Measurements from ENCODE around the gene AP2B1. TPM values are rescaled to one million over a fixed set of nuclear protein-coding genes. Genes with fewer than 3 reads are reported as not detected.

The AP2B1 gene
- total and polyA plus RNA-seq, 7 donors: 43.2 to 86.4 (median 53.1) TPM

GRCh38 chr17:35726127-35726952 is 139.2 kb downstream of the AP2B1 start:
- Histone ChIP-seq H3K27me3 (no peaks in the 10 kb centered on the region), H3K4me3 (no peak overlapping the region), H3K9me3 (no peaks in the 10 kb centered on the region), H3K36me3 (peaks cover 0 to 41% (median 16%) of the 10 kb centered on the region in 4 donors), H3K27ac (peak overlapping the region; percentile 15 to 71 (median 40)), H3K4me1 (peaks cover 0 to 32% (median 26%) of the 10 kb centered on the region in 4 donors)
- no peak for DNase-seq
- intact Hi-C loops (cut with DNase I): no loop called here
- WGBS, 2 donors: 32 to 55% methylated on average over 6 of the region's 6 CpGs
- no peak for TF ChIP-seq CTCF (IDR thresholded peaks at IDR 0.05)
- no peak for TF ChIP-seq POLR2A (IDR thresholded peaks at IDR 0.05)
- TF ChIP-seq POLR2AphosphoS5 (IDR thresholded peaks at IDR 0.05): no peak
- no peak for TF ChIP-seq EP300 (IDR thresholded peaks at IDR 0.05)

GRCh38 chr17:35726953-35727460 is 139.9 kb downstream of the AP2B1 start:
- WGBS, 2 donors: 40 to 74% methylated on average over 5 of the region's 5 CpGs
- peaks cover 0 to 36% (median 29%) of the 10 kb centered on the region in 4 donors for H3K4me1 ChIP-seq
- TF ChIP-seq POLR2AphosphoS5 (IDR thresholded peaks at IDR 0.05): no peak
- TF ChIP-seq POLR2A (IDR thresholded peaks at IDR 0.05): no peak
- TF ChIP-seq CTCF (IDR thresholded peaks at IDR 0.05): no peak
- no peak for TF ChIP-seq EP300 (IDR thresholded peaks at IDR 0.05)
- DNase-seq: no peak
- no peak overlapping the region for H3K4me3 ChIP-seq
- H3K27me3 ChIP-seq: no peaks in the 10 kb centered on the region
- intact Hi-C loops (cut with DNase I): no loop called here
- H3K27ac ChIP-seq: peak overlapping the region; percentile 15 to 71 (median 40)
- no peaks in the 10 kb centered on the region for H3K9me3 ChIP-seq
- H3K36me3 ChIP-seq: peaks cover 0 to 34% (median 16%) of the 10 kb centered on the region in 4 donors

- intact Hi-C loops (cut with DNase I): no loop called here
- H3K4me1 ChIP-seq: peaks cover 0 to 42% (median 35%) of the 10 kb centered on the region in 4 donors
- H3K36me3 ChIP-seq: peaks cover 0 to 32% (median 16%) of the 10 kb centered on the region in 4 donors
- no peak for DNase-seq
- H3K27me3 ChIP-seq: no peaks in the 10 kb centered on the region
- no peak for TF ChIP-seq POLR2A (IDR thresholded peaks at IDR 0.05)
- TF ChIP-seq CTCF (IDR thresholded peaks at IDR 0.05): no peak
- no peak for TF ChIP-seq POLR2AphosphoS5 (IDR thresholded peaks at IDR 0.05)
- TF ChIP-seq EP300 (IDR thresholded peaks at IDR 0.05): no peak
- H3K4me3 ChIP-seq: no peak overlapping the region
- peak overlapping the region in 1 of 4 donors; percentile 71 for H3K27ac ChIP-seq
- H3K9me3 ChIP-seq: no peaks in the 10 kb centered on the region
- 73 to 89% methylated on average over 5 of the region's 5 CpGs for WGBS, 2 donors
Measured at GRCh38 chr17:35727635-35728034, 140.5 kb downstream of the AP2B1 start.

- no peaks in the 10 kb centered on the region for H3K9me3 ChIP-seq
- WGBS, 2 donors: 94 to 96% methylated on average over 3 of the region's 3 CpGs
- DNase-seq: no peak
- intact Hi-C loops (cut with DNase I): no loop called here
- no peak overlapping the region for H3K27ac ChIP-seq
- no peak overlapping the region for H3K4me3 ChIP-seq
- H3K27me3 ChIP-seq: no peaks in the 10 kb centered on the region
- no peak for TF ChIP-seq CTCF (IDR thresholded peaks at IDR 0.05)
- TF ChIP-seq EP300 (IDR thresholded peaks at IDR 0.05): no peak
- no peak for TF ChIP-seq POLR2A (IDR thresholded peaks at IDR 0.05)
- no peak for TF ChIP-seq POLR2AphosphoS5 (IDR thresholded peaks at IDR 0.05)
- peaks cover 0 to 43% (median 36%) of the 10 kb centered on the region in 4 donors for H3K4me1 ChIP-seq
- peaks cover 0 to 24% (median 14%) of the 10 kb centered on the region in 4 donors for H3K36me3 ChIP-seq
Measured at GRCh38 chr17:35728551-35728950, 141.4 kb downstream of the AP2B1 start.

Data from sigmoid colon (tissue), 7 donors.